H1 (cell line): Measurements from ENCODE around the gene MYOG. TPM values are rescaled to one million over a fixed set of nuclear protein-coding genes. Genes with fewer than 3 reads are reported as not detected.

Source experiments
- CTCF ChIA-PET: fragments of 300-600 bp; sonication (Branson Sonifier 250); formaldehyde crosslinking; loops from one replicate; lab custom pipeline; 2021; ENCODE audit not compliant: partially characterized antibody; lab: Charles Lee
- POLR2A ChIA-PET: fragments of 300-600 bp; sonication (Branson Sonifier 250); formaldehyde crosslinking; loops from one replicate; lab custom pipeline; 2021; ENCODE audit warnings: inconsistent platforms; ENCODE audit not compliant: partially characterized antibody; lab: Charles Lee
- DNase-seq, 2 experiments: peaks; one replicate each; pipeline versions ENCODE4 v3.0.0 to v3.0.0-alpha.2; 2010 to 2022; ENCODE audit warnings: low spot score in 2 of 2, low read depth in 1 of 2, mixed read lengths in 1 of 2
- FAIRE-seq: peaks from 2 replicates; lab custom pipeline; 2011; peaks lifted over from hg19 to GRCh38; lab: Jason Lieb, UNC
- H2AFZ ChIP-seq: 2 replicates; pipeline ENCODE4 v1.8.1; 2012; ENCODE audit warnings: low read length, inconsistent platforms
- H2AK5ac ChIP-seq: 2 replicates; pipeline ENCODE4 v1.6.1; 2013; ENCODE audit warnings: low read depth, low read length
- H2BK120ac ChIP-seq: replicated peaks from 2 replicates; pipeline ENCODE3; 2013; ENCODE audit warnings: low read depth, low read length, inconsistent platforms
- H2BK12ac ChIP-seq: 2 replicates; pipeline ENCODE4 v1.6.1; 2013; ENCODE audit warnings: low read depth, low read length
- H2BK15ac ChIP-seq: 2 replicates; pipeline ENCODE4 v1.6.1; 2013; ENCODE audit warnings: low read length
- H2BK20ac ChIP-seq: 2 replicates; pipeline ENCODE4 v1.6.1; 2013; ENCODE audit warnings: low read length
- H2BK5ac ChIP-seq: 2 replicates; pipeline ENCODE4 v1.6.1; 2013; ENCODE audit warnings: low read depth, low read length
- H3K14ac ChIP-seq: 2 replicates; pipeline ENCODE4 v1.6.1; 2013; ENCODE audit warnings: inconsistent platforms; ENCODE audit not compliant: insufficient read length
- H3K18ac ChIP-seq: 2 replicates; pipeline ENCODE4 v1.6.1; 2013; ENCODE audit warnings: low read length; ENCODE audit errors: extremely low read depth
- H3K23ac ChIP-seq: 2 replicates; pipeline ENCODE4 v1.6.1; 2013; ENCODE audit warnings: inconsistent platforms; ENCODE audit not compliant: insufficient read length
- H3K23me2 ChIP-seq: 2 replicates; pipeline ENCODE4 v1.6.1; 2013; ENCODE audit warnings: low read depth, low read length
- H3K27ac ChIP-seq: 2 replicates; pipeline ENCODE4 v1.6.1; 2011; ENCODE audit warnings: low read depth, low read length, inconsistent platforms
- H3K27me3 ChIP-seq, 4 experiments: replicated peaks in 1 of 4; 1 replicate in 1 of 4; 2 replicates in 3 of 4; pipeline versions ENCODE4 v1.6.1 to v1.8.1; 2011 to 2013; ENCODE audit warnings: low read length in 3 of 4, mild to moderate bottlenecking in 3 of 4, inconsistent platforms in 2 of 4, mixed read lengths in 2 of 4, moderate library complexity in 1 of 4; ENCODE audit not compliant: control insufficient read depth in 3 of 4, insufficient read depth in 3 of 4; ENCODE audit errors: extremely low read depth in 1 of 4
- H3K36me3 ChIP-seq, 4 experiments: 2 replicates each; pipeline versions ENCODE4 v1.6.1 to v1.8.1; 2011 to 2013; ENCODE audit warnings: mild to moderate bottlenecking in 4 of 4, low read length in 3 of 4, moderate library complexity in 2 of 4, control low read depth in 1 of 4, inconsistent platforms in 1 of 4; ENCODE audit not compliant: insufficient read depth in 4 of 4, control insufficient read depth in 2 of 4
- H3K4ac ChIP-seq: replicated peaks from 2 replicates; pipeline ENCODE3; 2013; ENCODE audit warnings: low read length, low read depth, mixed read lengths, inconsistent platforms; ENCODE audit not compliant: insufficient read length
- H3K4me1 ChIP-seq, 4 experiments: replicated peaks in 1 of 4; 1 replicate in 1 of 4; 2 replicates in 3 of 4; pipeline versions ENCODE4 v1.6.1 to v1.8.1; 2011 to 2013; ENCODE audit warnings: low read length in 3 of 4, inconsistent platforms in 2 of 4, mixed read lengths in 1 of 4; ENCODE audit not compliant: insufficient read depth in 4 of 4, control insufficient read depth in 3 of 4
- H3K4me2 ChIP-seq, 2 experiments: 2 replicates each; pipeline versions ENCODE4 v1.6.1 to v1.8.1; 2011 to 2013; ENCODE audit warnings: low read depth in 2 of 2, low read length in 2 of 2, control low read depth in 1 of 2, inconsistent platforms in 1 of 2, mild to moderate bottlenecking in 1 of 2; ENCODE audit not compliant: insufficient read depth in 1 of 2
- H3K4me3 ChIP-seq, 4 experiments: fragments of 200-600, 300-600 bp in 1 of 4; sonication (generic), shearing (Covaris generic), sonication (Bioruptor Twin) in 1 of 4; 2 replicates each; pipeline versions ENCODE4 v1.5.1 to v1.8.1; 2011 to 2016; ENCODE audit warnings: low read length in 4 of 4, low read depth in 3 of 4, control low read depth in 2 of 4, inconsistent platforms in 2 of 4, mild to moderate bottlenecking in 2 of 4, mixed read lengths in 1 of 4, moderate library complexity in 1 of 4; ENCODE audit not compliant: insufficient read depth in 2 of 4; ENCODE audit errors: extremely low read depth in 1 of 4
- H3K56ac ChIP-seq: replicated peaks from 2 replicates; pipeline ENCODE3; 2013; ENCODE audit warnings: low read depth, mild to moderate bottlenecking, mixed read lengths, low read length, inconsistent platforms; ENCODE audit not compliant: insufficient read length
- H3K79me1 ChIP-seq: 2 replicates; pipeline ENCODE4 v1.6.1; 2013; ENCODE audit warnings: low read depth, low read length, control low read depth
- H3K79me2 ChIP-seq, 2 experiments: 2 replicates each; pipeline versions ENCODE4 v1.6.1 to v1.8.1; 2012 to 2013; ENCODE audit warnings: low read length in 2 of 2, mild to moderate bottlenecking in 2 of 2, inconsistent platforms in 1 of 2; ENCODE audit not compliant: insufficient read depth in 2 of 2, control insufficient read depth in 1 of 2
- H3K9ac ChIP-seq, 4 experiments: replicated peaks in 1 of 4; 1 replicate in 1 of 4; 2 replicates in 3 of 4; pipeline versions ENCODE4 v1.6.1 to v1.8.1; 2011 to 2013; ENCODE audit warnings: low read depth in 3 of 4, low read length in 3 of 4, control low read depth in 2 of 4, mild to moderate bottlenecking in 2 of 4, moderate library complexity in 2 of 4, inconsistent platforms in 1 of 4; ENCODE audit errors: extremely low read depth in 1 of 4
- H3K9me3 ChIP-seq, 2 experiments: 2 replicates each; pipeline versions ENCODE4 v1.6.1 to v1.8.1; 2012 to 2013; ENCODE audit warnings: mild to moderate bottlenecking in 2 of 2, moderate library complexity in 2 of 2, control low read depth in 1 of 2, inconsistent platforms in 1 of 2, low read depth in 1 of 2, low read length in 1 of 2, mixed read lengths in 1 of 2; ENCODE audit not compliant: insufficient read depth in 2 of 2
- H4K20me1 ChIP-seq, 2 experiments: replicated peaks in 1 of 2; 2 replicates each; pipeline versions ENCODE3 to v1.8.1; 2011 to 2013; ENCODE audit warnings: inconsistent platforms in 2 of 2, low read length in 2 of 2, mild to moderate bottlenecking in 1 of 2; ENCODE audit not compliant: insufficient read depth in 2 of 2, control insufficient read depth in 1 of 2
- H4K5ac ChIP-seq: 2 replicates; pipeline ENCODE4 v1.6.1; 2013; ENCODE audit warnings: low read length, low read depth, mixed read lengths, inconsistent platforms; ENCODE audit not compliant: insufficient read length
- H4K8ac ChIP-seq: 2 replicates; pipeline ENCODE4 v1.8.0; 2013; ENCODE audit warnings: mild to moderate bottlenecking, moderate library complexity, low read length, inconsistent platforms; ENCODE audit not compliant: insufficient read depth; ENCODE audit errors: extremely low read depth
- H4K91ac ChIP-seq: replicated peaks from 2 replicates; pipeline ENCODE3; 2013; ENCODE audit warnings: low read length, mixed read lengths, inconsistent platforms; ENCODE audit not compliant: insufficient read length
- ASH2L ChIP-seq: fragments of 200-600, 300-600 bp; sonication (generic); IDR thresholded peaks from one replicate; pipeline ENCODE4 v1.7.1; 2017; ENCODE audit warnings: low read length
- BACH1 ChIP-seq: IDR thresholded peaks from 2 replicates; pipeline ENCODE4 v1.6.1; 2012; ENCODE audit warnings: low read length, improper control_type of control experiment
- CREB1 ChIP-seq: IDR thresholded peaks from 2 replicates; pipeline ENCODE4 v1.6.1; 2012; ENCODE audit warnings: inconsistent platforms
- EZH2 ChIP-seq: fragments of 200-600 bp; sonication (generic); IDR thresholded peaks from 2 replicates; pipeline ENCODE4 v1.7.1; 2012; ENCODE audit warnings: low read depth, mild to moderate bottlenecking, moderate library complexity, low read length, inconsistent platforms; ENCODE audit not compliant: severe bottlenecking
- GTF2F1 ChIP-seq: IDR thresholded peaks from 2 replicates; pipeline ENCODE4 v1.6.1; 2012; ENCODE audit warnings: low read depth, low read length, improper control_type of control experiment, borderline replicate concordance
- HDAC2 ChIP-seq, 2 experiments: fragments of 300-600 bp in 1 of 2; sonication (generic) in 1 of 2; IDR thresholded peaks; 2 replicates each; pipeline ENCODE4 v1.6.1; 2011 to 2012; ENCODE audit warnings: low read depth in 2 of 2, low read length in 2 of 2, mild to moderate bottlenecking in 2 of 2, moderate library complexity in 2 of 2, borderline replicate concordance in 1 of 2, inconsistent platforms in 1 of 2
- POLR2A ChIP-seq, 2 experiments: IDR thresholded peaks; 1 replicate in 1 of 2; 2 replicates in 1 of 2; pipeline ENCODE4 v1.6.1; 2011; ENCODE audit warnings: low read depth in 2 of 2, low read length in 2 of 2, mild to moderate bottlenecking in 2 of 2; ENCODE audit errors: control extremely low read depth in 1 of 2
- SIRT6 ChIP-seq: IDR thresholded peaks from one replicate; pipeline ENCODE4 v1.7.1; 2012; ENCODE audit warnings: low read length, inconsistent platforms
- SIX5 ChIP-seq: IDR thresholded peaks from 2 replicates; pipeline ENCODE4 v1.6.1; 2011; ENCODE audit warnings: mild to moderate bottlenecking, low read depth, low read length
- SP1 ChIP-seq: IDR thresholded peaks from 2 replicates; pipeline ENCODE4 v1.6.1; 2011; ENCODE audit warnings: low read depth, low read length
- SP2 ChIP-seq: IDR thresholded peaks from 2 replicates; pipeline ENCODE4 v1.6.1; 2012; ENCODE audit warnings: mild to moderate bottlenecking, low read length, inconsistent platforms
- ZNF274 ChIP-seq: IDR thresholded peaks from 2 replicates; pipeline ENCODE4 v1.7.0; 2012; ENCODE audit warnings: low read length, borderline replicate concordance; ENCODE audit errors: extremely low read depth
- WGBS, 2 experiments: shearing (Covaris generic) in 1 of 2; methylation state at CpG; one replicate each; pipeline versions ENCODE4 v1.1.6 to v1.1.7; 2013 to 2015; ENCODE audit warnings: low lambda C conversion rate in 2 of 2, mixed read lengths in 2 of 2, inconsistent platforms in 1 of 2, low coverage in 1 of 2, missing lambda C conversion rate in 1 of 2; ENCODE audit not compliant: insufficient replicate concordance in 2 of 2, insufficient coverage in 1 of 2, insufficient read length in 1 of 2; ENCODE audit errors: extremely low coverage in 1 of 2, missing lambda C conversion rate in 1 of 2; 5-methylcytosine and 5-hydroxymethylcytosine counted together
- polyA plus RNA-seq, 7 experiments: library from polyadenylated mRNA; depleted of rRNA in 3 of 7; stranded (reverse) in 5 of 7; unstranded in 2 of 7; fragments of >200 nt in 5 of 7; fragments of 200-250 nt in 2 of 7; gene quantifications; 1 replicate in 5 of 7; 2 replicates in 1 of 7; 4 replicates in 1 of 7; pipeline versions ENCODE4 v1.2.1 to v1.2.3, GENCODE V29; 2011 to 2013; ENCODE audit warnings: missing spikeins in 2 of 7, mixed read lengths in 2 of 7
- total RNA-seq: library from RNA; stranded (reverse); fragmentation: NEBNext Ultra II Directional; extraction: Animal tissue kit (Norgen Biotek cat#: 25700); gene quantifications from 2 replicates; pipeline ENCODE4 v1.2.1, GENCODE V29; 2021
- TF ChIP-seq, protein P1 (sequence below): IDR thresholded peaks from 2 replicates; pipeline ENCODE4 v1.6.1; 2011; ENCODE audit warnings: low read length, improper control_type of control experiment
- TF ChIP-seq, protein P2 (sequence below): IDR thresholded peaks from 2 replicates; pipeline ENCODE4 v1.6.1; 2011; ENCODE audit warnings: low read depth, mild to moderate bottlenecking, low read length; ENCODE audit not compliant: insufficient read depth

Gene MYOG
- total and polyA plus RNA-seq, 2 of the 8 experiments (the other 6 are each of a cell fraction or from before 2014, with no cell fraction given), result not detected

DNA sequence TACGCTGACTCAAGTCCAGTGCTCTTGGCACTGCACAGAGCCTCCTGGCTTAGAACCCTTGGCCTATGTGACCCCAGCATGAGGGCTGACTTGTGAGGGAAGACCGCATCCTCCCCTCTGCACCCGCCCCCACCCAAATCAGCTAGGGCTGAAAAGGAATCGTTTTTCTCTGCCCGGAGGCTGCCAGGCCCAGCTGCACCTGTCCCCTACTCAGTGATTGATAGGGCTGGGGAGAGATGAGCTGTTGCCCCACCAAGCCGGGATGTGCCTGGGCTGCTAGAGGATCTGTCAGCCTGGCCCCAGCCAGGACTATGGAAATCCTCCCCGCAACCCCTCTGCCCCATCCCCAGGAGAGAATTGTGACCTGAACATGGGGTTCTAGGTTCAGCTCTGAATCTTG is 20.6 kb downstream of the MYOG start:
- DNase-seq (no peak), FAIRE-seq (no peak)
- Histone ChIP-seq H2AFZ (no peak overlapping the region), H3K18ac (no peak overlapping the region), H2AK5ac (no peak overlapping the region), H3K4ac (no peak overlapping the region), H2BK5ac (no peak overlapping the region), H3K27ac (no peak overlapping the region), H3K56ac (no peak overlapping the region), H3K14ac (no peak overlapping the region), H3K27me3 (no peaks in the 10 kb centered on the region), H3K4me3 (no peak overlapping the region), H3K23ac (no peak overlapping the region), H3K23me2 (no peaks in the 10 kb centered on the region), H2BK15ac (no peak overlapping the region), H3K4me1 (no peaks in the 10 kb centered on the region), H3K36me3 (0 out of 8 replicates have a peak, but pooled peaks cover 0 to 3% (median 0%) of the 10 kb centered on the region in 4 experiments), H2BK20ac (no peak overlapping the region), H2BK12ac (no peak overlapping the region), H3K79me1 (no peaks in the 10 kb centered on the region), H4K20me1 (no peaks in the 10 kb centered on the region), H4K91ac (no peak overlapping the region), H3K79me2 (no peaks in the 10 kb centered on the region), H4K5ac (no peak overlapping the region), H4K8ac (no peak overlapping the region), H3K9me3 (no peaks in the 10 kb centered on the region), H2BK120ac (no peak overlapping the region), H3K9ac (no peak overlapping the region), H3K4me2 (no peak overlapping the region)
- WGBS, 2 experiments, result 81% methylated on average over 7 of the region's 7 CpGs; no CpG with 5 or more reads in 1 of the 2 experiments
- ChIA-PET CTCF (interaction anchor here (1.4 to 49.7 kb wide), 7 partner anchors 12 to 202 kb away, joined by 6 to 1089 read pairs (median 35); partner anchors contain the start of genes ADORA1, MYOG and PPFIA4), POLR2A (interaction anchor here (0.8 kb wide), 1 partner anchor 12 kb away, joined by 3 read pairs; no protein-coding TSS in a partner anchor)
- no peak for TF ChIP-seq CREB1
- no peak for TF ChIP-seq BACH1
- TF ChIP-seq, protein P1, sequence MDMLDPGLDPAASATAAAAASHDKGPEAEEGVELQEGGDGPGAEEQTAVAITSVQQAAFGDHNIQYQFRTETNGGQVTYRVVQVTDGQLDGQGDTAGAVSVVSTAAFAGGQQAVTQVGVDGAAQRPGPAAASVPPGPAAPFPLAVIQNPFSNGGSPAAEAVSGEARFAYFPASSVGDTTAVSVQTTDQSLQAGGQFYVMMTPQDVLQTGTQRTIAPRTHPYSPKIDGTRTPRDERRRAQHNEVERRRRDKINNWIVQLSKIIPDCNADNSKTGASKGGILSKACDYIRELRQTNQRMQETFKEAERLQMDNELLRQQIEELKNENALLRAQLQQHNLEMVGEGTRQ, result no peak
- TF ChIP-seq SP1, result no peak
- no peak for TF ChIP-seq HDAC2 (IDR thresholded peaks at IDR 0.05; ENCODE audit: borderline replicate concordance in 1 of 2, low read depth in 2 of 2, low read length in 2 of 2)
- TF ChIP-seq SP2, result no peak
- TF ChIP-seq, protein P2, sequence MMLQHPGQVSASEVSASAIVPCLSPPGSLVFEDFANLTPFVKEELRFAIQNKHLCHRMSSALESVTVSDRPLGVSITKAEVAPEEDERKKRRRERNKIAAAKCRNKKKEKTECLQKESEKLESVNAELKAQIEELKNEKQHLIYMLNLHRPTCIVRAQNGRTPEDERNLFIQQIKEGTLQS, result no peak
- TF ChIP-seq SIX5, result no peak
- TF ChIP-seq ASH2L, result no peak
- TF ChIP-seq ZNF274, result no peak
- no peak for TF ChIP-seq EZH2
- no peak for TF ChIP-seq GTF2F1
- TF ChIP-seq SIRT6, result no peak
- TF ChIP-seq POLR2A (IDR thresholded peaks at IDR 0.05; ENCODE audit: control extremely low read depth in 1 of 2, low read depth in 2 of 2, low read length in 2 of 2), result no peak
